K562 (cell line): Measurements from ENCODE around the gene TENM4. TPM values are rescaled to one million over a fixed set of nuclear protein-coding genes. Genes with fewer than 3 reads are reported as not detected.

Experiments
- ATAC-seq: fragments of 200-7000 bp; cut with Tn5 transposase; 3 replicates; pipeline ENCODE4 v1.9.1; 2020; ENCODE audit warnings: moderate library complexity
- BruUV-seq: library from RNA; stranded (reverse); fragments of 400-500 nt; replicated peaks from 2 replicates; lab custom pipeline; 2021; lab: Mats Ljungman, UMichigan
- CTCF ChIA-PET: fragments of 300-600 bp; formaldehyde crosslinking; extraction: SDS; loops from one replicate; lab custom pipeline; 2021; ENCODE audit warnings: low intra/inter-chr PET ratio; lab: Yijun Ruan, JAX
- POLR2A ChIA-PET: fragments of 300-600, 350-650 bp; sonication (Branson Sonifier 250); formaldehyde crosslinking; extraction: SDS; loops from one replicate; lab custom pipeline; 2021; ENCODE audit warnings: antibody characterized with exemption, inconsistent platforms; lab: Yijun Ruan, JAX
- DNase-seq, 4 experiments: peaks; one replicate each; pipeline versions ENCODE4 v3.0.0 to v3.0.0-alpha.2; 2011 to 2018; ENCODE audit warnings: low spot score in 3 of 4, mixed read lengths in 3 of 4; ENCODE audit errors: extremely low read depth in 1 of 4
- FAIRE-seq: peaks from 2 replicates; lab custom pipeline; 2011; peaks lifted over from hg19 to GRCh38; lab: Jason Lieb, UNC
- H2AFZ ChIP-seq: 2 replicates; pipeline ENCODE4 v1.6.0; 2011; ENCODE audit warnings: low read depth, low read length, control low read depth, inconsistent platforms
- H3K27ac ChIP-seq: fragments of 200-600 bp; 3 replicates; pipeline ENCODE4 v1.8.0; 2011; ENCODE audit warnings: low read depth, mild to moderate bottlenecking, control low read depth, inconsistent platforms, low read length, moderate library complexity, mixed read lengths; ENCODE audit errors: extremely low read depth
- H3K27me3 ChIP-seq, 2 experiments: fragments of 300-600 bp in 1 of 2; 2 replicates in 1 of 2; 3 replicates in 1 of 2; pipeline versions ENCODE4 v1.6.0 to v1.8.0; 2011; ENCODE audit warnings: inconsistent platforms in 2 of 2, low read length in 2 of 2, mild to moderate bottlenecking in 1 of 2, mixed read lengths in 1 of 2, moderate library complexity in 1 of 2; ENCODE audit not compliant: control insufficient read depth in 2 of 2, insufficient read depth in 2 of 2
- H3K36me3 ChIP-seq: fragments of 300-600 bp; 3 replicates; pipeline ENCODE4 v1.8.0; 2011; ENCODE audit warnings: mild to moderate bottlenecking, low read length, inconsistent platforms; ENCODE audit not compliant: control insufficient read depth, insufficient read depth
- H3K4me1 ChIP-seq, 2 experiments: fragments of 200-600 bp in 1 of 2; replicated peaks in 1 of 2; 2 replicates in 1 of 2; 3 replicates in 1 of 2; pipeline versions ENCODE4 v1.5.1 to v1.8.0; 2011; ENCODE audit warnings: inconsistent platforms in 2 of 2, low read length in 2 of 2, mild to moderate bottlenecking in 1 of 2, mixed read lengths in 1 of 2, moderate library complexity in 1 of 2; ENCODE audit not compliant: control insufficient read depth in 2 of 2, insufficient read depth in 2 of 2
- H3K4me2 ChIP-seq: 2 replicates; pipeline ENCODE4 v1.6.1; 2011; ENCODE audit warnings: low read length, control low read depth, inconsistent platforms, mixed read lengths; ENCODE audit not compliant: insufficient read depth
- H3K4me3 ChIP-seq: fragments of 200-600 bp; sonication (generic), shearing (Covaris generic); 2 replicates; pipeline ENCODE4 v1.5.1; 2016; ENCODE audit warnings: control low read depth, inconsistent platforms
- H3K79me2 ChIP-seq: fragments of 200-600 bp; 3 replicates; pipeline ENCODE4 v1.8.0; 2011; ENCODE audit warnings: low read length, inconsistent platforms; ENCODE audit not compliant: control insufficient read depth, insufficient read depth
- H3K9ac ChIP-seq, 2 experiments: 2 replicates each; pipeline versions ENCODE4 v1.6.0 to v1.6.1; 2011; ENCODE audit warnings: low read depth in 2 of 2, low read length in 2 of 2, control low read depth in 1 of 2, inconsistent platforms in 1 of 2, mild to moderate bottlenecking in 1 of 2, mixed read lengths in 1 of 2; ENCODE audit not compliant: insufficient read depth in 1 of 2
- H3K9me1 ChIP-seq: one replicate; pipeline ENCODE4 v1.6.0; 2011; ENCODE audit warnings: inconsistent platforms, mild to moderate bottlenecking, low read length, moderate library complexity; ENCODE audit not compliant: control insufficient read depth, insufficient read depth
- H3K9me3 ChIP-seq: replicated peaks from 2 replicates; pipeline ENCODE4 v1.5.1; 2011; ENCODE audit warnings: low read depth, low read length, inconsistent platforms; ENCODE audit not compliant: control insufficient read depth, insufficient read depth
- H4K20me1 ChIP-seq: replicated peaks from 2 replicates; pipeline ENCODE4 v1.6.1; 2011; ENCODE audit warnings: low read length, inconsistent platforms, mixed read lengths; ENCODE audit not compliant: control insufficient read depth, insufficient read depth
- AFF4 ChIP-seq: sonication (generic); formaldehyde crosslinking; IDR thresholded peaks from 2 replicates; pipeline ENCODE4 v1.8.0; 2023; ENCODE audit warnings: mild to moderate bottlenecking, missing genetic modification reagents
- CHCHD3 ChIP-seq: fragments of 250-450 bp; sonication (Bioruptor Pico); IDR thresholded peaks from 2 replicates; pipeline ENCODE4 v2.1.2; 2022; ENCODE audit warnings: mild to moderate bottlenecking
- HNRNPUL1 ChIP-seq: fragments of 200-400 bp; formaldehyde crosslinking; IDR thresholded peaks from 2 replicates; pipeline ENCODE4 v1.6.1; 2017; ENCODE audit warnings: low read length
- PHB ChIP-seq: fragments of 250-450 bp; sonication (Bioruptor Pico); IDR thresholded peaks from 2 replicates; pipeline ENCODE4 v1.5.0; 2021
- RBM25 ChIP-seq: fragments of 200-400 bp; formaldehyde crosslinking; IDR thresholded peaks from 2 replicates; pipeline ENCODE4 v1.6.1; 2018; ENCODE audit warnings: low read length, low read depth, moderate library complexity; ENCODE audit not compliant: severe bottlenecking
- RUNX1 ChIP-seq: sonication (generic); IDR thresholded peaks from 2 replicates; pipeline ENCODE4 v1.6.1; 2016; ENCODE audit warnings: antibody characterized with exemption, low read depth
- ZBTB11 ChIP-seq, 3 experiments: fragments of 200-800 bp in 1 of 3; fragments of 250-450 bp in 1 of 3; fragments of 450-650 bp in 1 of 3; sonication (Bioruptor Pico) in 1 of 3; sonication (Bioruptor generic) in 1 of 3; formaldehyde crosslinking in 1 of 3; IDR thresholded peaks; 2 replicates each; pipeline versions ENCODE4 v1.6.1 to v1.8.0; 2016 to 2022; ENCODE audit warnings: mild to moderate bottlenecking in 2 of 3, missing genetic modification characterization in 2 of 3, missing compliant biosample characterization in 1 of 3, moderate library complexity in 1 of 3
- ZNF274 ChIP-seq: IDR thresholded peaks from 2 replicates; pipeline ENCODE4 v1.6.1; 2011; ENCODE audit warnings: low read depth, mild to moderate bottlenecking, low read length, moderate library complexity, borderline replicate concordance
- ZNF395 ChIP-seq: fragments of 200-800 bp; sonication (Bioruptor generic); IDR thresholded peaks from 2 replicates; pipeline ENCODE4 v1.6.1; 2017; ENCODE audit warnings: missing genetic modification characterization, missing compliant biosample characterization
- ZNF449 ChIP-seq: fragments of 250-450 bp; sonication (Bioruptor Pico); IDR thresholded peaks from 2 replicates; pipeline ENCODE4 v1.8.0; 2022; ENCODE audit warnings: moderate library complexity, mild to moderate bottlenecking, inconsistent platforms
- ZNF695 ChIP-seq: fragments of 450-650 bp; formaldehyde crosslinking; IDR thresholded peaks from 2 replicates; pipeline ENCODE4 v1.4.0; 2020; ENCODE audit warnings: mild to moderate bottlenecking, moderate library complexity
- ZNF75A ChIP-seq: fragments of 450-650 bp; formaldehyde crosslinking; IDR thresholded peaks from 2 replicates; pipeline ENCODE4 v1.4.0; 2020; ENCODE audit warnings: mild to moderate bottlenecking
- ZNF77 ChIP-seq: fragments of 250-450 bp; sonication (Bioruptor Pico); IDR thresholded peaks from 2 replicates; pipeline ENCODE4 v1.5.0; 2020
- WGBS: fragments of 100-300 bp; shearing (Covaris generic); methylation state at CpG from one replicate; pipeline ENCODE4 v1.1.6; 2016; ENCODE audit warnings: low coverage, mixed read lengths; ENCODE audit not compliant: insufficient coverage; ENCODE audit errors: missing lambda C conversion rate; 5-methylcytosine and 5-hydroxymethylcytosine counted together
- in situ Hi-C: fragments of 300-500 bp; cut with MboI; formaldehyde crosslinking; loops from 4 replicates; pipeline ENCODE4 v1.15.0; 2018; ENCODE audit warnings: inconsistent platforms, mixed read lengths
- intact Hi-C: fragments of 100-400 bp; cut with micrococcal nuclease; formaldehyde crosslinking; loops from 2 replicates; pipeline ENCODE4 v1.14.2; 2022
- polyA plus RNA-seq, 8 experiments: library from polyadenylated mRNA; depleted of rRNA in 4 of 8; stranded (reverse) in 5 of 8; unstranded in 3 of 8; fragments of >200 nt; fragmentation: Nextera tagmentation in 2 of 8; fragmentation: Illumina TruSeq in 1 of 8; extraction: Ambion mirVana in 2 of 8; extraction: Trizol in 1 of 8; gene quantifications; 2 replicates each; pipeline versions ENCODE4 v1.2.1 to v1.2.3, GENCODE V29; 2011 to 2014; ENCODE audit warnings: inconsistent platforms in 1 of 8, missing spikeins in 1 of 8
- total RNA-seq, 7 experiments: library from RNA; depleted of rRNA in 6 of 7; stranded (reverse); fragments of >200 nt in 6 of 7; fragmentation: Illumina TruSeq in 2 of 7; extraction: Trizol in 2 of 7; gene quantifications; 2 replicates each; pipeline versions ENCODE4 v1.2.1 to v1.2.3, GENCODE V29; 2011 to 2021; ENCODE audit warnings: low replicate concordance in 1 of 7

TENM4 gene
- total and polyA plus RNA-seq, 9 of the 15 experiments (the other 6 are each of a cell fraction or from before 2014, with no cell fraction given): 0.16 TPM; not detected in 8

- POLR2A ChIA-PET: interaction anchor here (0.7 to 0.9 kb wide), 2 partner anchors 9 to 12 kb away, joined by 3 to 4 read pairs; no protein-coding TSS in a partner anchor
- 0% methylated on average over 6 of the region's 7 CpGs for WGBS
- Histone ChIP-seq H3K4me1 (peaks cover 0 to 3% of the 10 kb centered on the region in 2 experiments; a peak in 3 of 5 replicates), H3K4me2 (no peak overlapping the region), H3K9ac (no peak overlapping the region), H3K27ac (no peak overlapping the region), H3K4me3 (no peak overlapping the region), H4K20me1 (no peaks in the 10 kb centered on the region), H2AFZ (no peak overlapping the region), H3K79me2 (no peaks in the 10 kb centered on the region), H3K9me3 (no peaks in the 10 kb centered on the region), H3K9me1 (no peaks in the 10 kb centered on the region), H3K36me3 (no peaks in the 10 kb centered on the region), H3K27me3 (peaks cover 3 to 4% of the 10 kb centered on the region in 2 experiments; a peak in 1 of 5 replicates)
- in situ Hi-C loops: no loop called here
- CTCF ChIA-PET: no interaction called here
- DNase-seq (no peak), FAIRE-seq (no peak), ATAC-seq (no peak)
- intact Hi-C loops: no loop called here
- no TSS peak for BruUV-seq
- no peak for TF ChIP-seq AFF4 (CRISPR knock-in tag)
- no peak for TF ChIP-seq RUNX1
- no peak for TF ChIP-seq ZNF77 (CRISPR knock-in tag)
- TF ChIP-seq ZNF395 (CRISPR knock-in tag): no peak
- TF ChIP-seq ZBTB11 (CRISPR knock-in tag; IDR thresholded peaks at IDR 0.05): no peak
- no peak for TF ChIP-seq CHCHD3 (CRISPR knock-in tag)
- TF ChIP-seq RBM25: no peak
- no peak for TF ChIP-seq ZNF75A (CRISPR knock-in tag)
- no peak for TF ChIP-seq ZNF695 (CRISPR knock-in tag)
- no peak for TF ChIP-seq HNRNPUL1
- no peak for TF ChIP-seq ZNF274
- no peak for TF ChIP-seq PHB (CRISPR knock-in tag)
- TF ChIP-seq ZNF449: no peak
These were observed 501.9 kb downstream of the TENM4 start for GRCh38 chr11:78938971-78939370.
